HEK293T (cell line): ENCODE measurements around the gene CCNQ.

Experiments
- ARNT ChIP-seq: fragments of 450-650 bp; IDR thresholded peaks from 2 replicates; pipeline ENCODE4 v1.6.1; 2017; ENCODE audit warnings: mild to moderate bottlenecking
- BHLHE40 ChIP-seq: fragments of 450-650 bp; IDR thresholded peaks from 2 replicates; pipeline ENCODE4 v1.6.1; 2016; ENCODE audit warnings: mild to moderate bottlenecking, moderate library complexity, borderline replicate concordance
- FOXM1 ChIP-seq: fragments of 450-650 bp; IDR thresholded peaks from 2 replicates; pipeline ENCODE4 v1.6.1; 2017; ENCODE audit warnings: mild to moderate bottlenecking, borderline replicate concordance

DNA sequence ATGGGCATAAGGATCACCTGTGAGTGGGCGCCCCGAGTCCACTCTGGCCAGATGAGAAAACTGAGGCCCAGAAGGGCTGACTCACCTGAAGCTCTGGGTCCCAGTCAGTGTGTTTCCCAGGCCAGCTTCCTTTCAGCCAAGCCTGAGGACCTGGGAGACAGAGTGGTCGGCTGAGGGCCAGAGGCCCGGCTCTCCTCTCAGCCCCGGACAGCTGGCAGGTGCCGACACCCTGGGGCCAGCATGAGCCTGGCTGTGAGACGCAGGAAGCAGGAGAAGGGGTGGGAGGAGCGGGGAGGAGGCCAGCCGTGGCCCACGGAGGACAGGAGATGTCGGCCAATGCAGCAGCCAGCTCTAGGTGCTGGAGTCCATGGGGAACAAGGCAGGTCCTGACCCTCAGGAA is 52.6 kb downstream of the CCNQ start:
- no peak for TF ChIP-seq BHLHE40
- no peak for TF ChIP-seq ARNT
- no peak for TF ChIP-seq FOXM1
